SHP77 treated with DMSO at 0.1 percent for 48 hours (cell line): ENCODE results near the gene AP1G2.
"Not testable (repeated sequence)": the region's sequence is repeated elsewhere in the genome, so short reads cannot be mapped to it uniquely, and the experiment has no call there.

Experiments used
- DNase-seq: peaks from one replicate; lab custom pipeline; 2025; lab: John Stamatoyannopoulos, UW

The AP1G2 gene, protein sequence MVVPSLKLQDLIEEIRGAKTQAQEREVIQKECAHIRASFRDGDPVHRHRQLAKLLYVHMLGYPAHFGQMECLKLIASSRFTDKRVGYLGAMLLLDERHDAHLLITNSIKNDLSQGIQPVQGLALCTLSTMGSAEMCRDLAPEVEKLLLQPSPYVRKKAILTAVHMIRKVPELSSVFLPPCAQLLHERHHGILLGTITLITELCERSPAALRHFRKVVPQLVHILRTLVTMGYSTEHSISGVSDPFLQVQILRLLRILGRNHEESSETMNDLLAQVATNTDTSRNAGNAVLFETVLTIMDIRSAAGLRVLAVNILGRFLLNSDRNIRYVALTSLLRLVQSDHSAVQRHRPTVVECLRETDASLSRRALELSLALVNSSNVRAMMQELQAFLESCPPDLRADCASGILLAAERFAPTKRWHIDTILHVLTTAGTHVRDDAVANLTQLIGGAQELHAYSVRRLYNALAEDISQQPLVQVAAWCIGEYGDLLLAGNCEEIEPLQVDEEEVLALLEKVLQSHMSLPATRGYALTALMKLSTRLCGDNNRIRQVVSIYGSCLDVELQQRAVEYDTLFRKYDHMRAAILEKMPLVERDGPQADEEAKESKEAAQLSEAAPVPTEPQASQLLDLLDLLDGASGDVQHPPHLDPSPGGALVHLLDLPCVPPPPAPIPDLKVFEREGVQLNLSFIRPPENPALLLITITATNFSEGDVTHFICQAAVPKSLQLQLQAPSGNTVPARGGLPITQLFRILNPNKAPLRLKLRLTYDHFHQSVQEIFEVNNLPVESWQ

GRCh38 chr14:23567186-23568020, at the start of gene AP1G2:
Gene AP1G2, minus strand, starts transcription at chr14:23567791. Its CDS starts 477 bp downstream, at chr14:23567314.
- DNase-seq: peak; percentile 86

- DNase-seq: no peak
Measured at GRCh38 chr14:23615856-23616255, 48.3 kb upstream of the AP1G2 start.

DNA sequence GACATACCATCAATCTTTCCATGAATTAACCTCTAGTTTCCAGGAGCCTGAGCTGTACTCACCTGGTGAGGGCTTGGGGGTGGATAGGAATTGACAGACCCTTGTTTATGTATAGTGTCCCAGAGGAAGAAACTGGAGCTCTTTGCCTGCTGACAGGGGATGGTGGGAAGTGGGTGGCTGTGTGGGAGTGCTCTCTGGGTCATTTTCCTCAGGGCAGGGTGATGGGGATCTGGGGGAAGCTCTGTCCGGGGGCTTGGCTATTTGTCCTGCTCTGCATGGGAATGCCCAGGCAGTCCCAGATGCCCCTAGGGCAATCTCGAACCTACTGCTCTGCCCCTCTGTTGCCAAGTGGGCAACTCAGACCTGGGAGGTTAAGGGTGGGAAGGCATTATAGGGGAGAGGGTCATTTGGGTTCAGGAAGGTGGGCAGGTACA, 46.8 kb upstream of the AP1G2 start:
- no peak for DNase-seq

GRCh38 chr14:23613242-23614070, 45.9 kb upstream of the AP1G2 start:
- DNase-seq: no peak

DNA sequence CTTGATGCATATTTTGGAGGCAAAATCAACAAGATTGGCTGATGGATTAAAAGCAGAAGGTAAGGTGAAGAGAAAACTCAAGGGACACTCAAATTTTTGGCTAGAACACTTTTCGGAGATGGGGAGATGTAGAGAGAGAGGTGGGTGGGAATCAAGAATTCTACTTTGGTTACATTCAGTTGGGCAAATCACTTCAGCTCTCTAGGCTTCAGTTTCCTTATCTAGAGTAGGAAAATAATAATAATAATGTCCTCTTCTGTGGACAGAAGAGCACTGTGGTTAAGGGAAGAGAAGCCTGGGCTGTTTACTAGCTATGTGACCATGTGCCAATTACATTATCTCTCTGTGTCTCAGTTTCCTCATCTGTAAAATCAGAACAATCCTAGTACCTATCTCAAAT, 45.2 kb upstream of the AP1G2 start:
- DNase-seq: no peak

DNA sequence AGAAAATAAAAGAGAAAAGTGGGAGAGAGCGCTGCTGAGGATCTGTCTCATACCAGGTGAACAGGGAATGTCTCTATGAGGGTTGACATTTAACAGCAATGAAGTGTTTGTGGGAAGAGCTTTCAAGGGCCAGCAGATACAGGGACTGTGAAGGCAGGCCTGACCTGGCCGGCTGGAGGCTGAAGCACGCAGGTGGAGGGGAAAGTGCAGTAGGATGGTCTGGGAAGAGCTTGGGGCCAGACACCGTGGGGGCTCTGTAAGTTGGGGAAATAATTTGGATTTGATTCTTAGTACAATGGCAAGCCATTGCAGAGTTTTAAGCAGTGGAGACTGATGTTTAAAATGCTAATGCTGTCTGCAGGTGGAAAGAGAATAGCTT, 44.8 kb upstream of the AP1G2 start:
- DNase-seq: no peak

DNA sequence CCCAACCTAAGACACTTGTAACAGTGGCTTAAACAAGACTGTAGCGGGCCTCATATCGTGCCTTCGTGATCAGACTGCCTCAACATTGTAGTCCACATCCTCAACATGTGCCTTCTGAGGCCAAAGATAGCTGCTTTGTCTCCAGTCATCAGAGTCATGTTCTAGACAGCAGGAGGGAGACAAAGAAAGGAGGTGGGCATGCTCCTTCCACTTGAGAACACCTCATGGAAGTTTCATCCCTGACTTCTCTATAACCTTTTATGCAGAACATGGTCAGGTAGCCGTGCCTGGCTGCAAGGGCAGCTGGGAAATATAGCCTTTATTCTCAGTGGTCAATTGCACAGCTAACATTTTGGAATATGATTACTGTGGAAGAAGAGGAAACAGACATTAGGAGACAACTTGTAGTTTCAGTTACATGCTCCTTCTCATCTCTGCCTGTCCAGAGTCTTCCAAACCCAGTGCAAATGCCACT, 43.3 kb upstream of the AP1G2 start:
- no peak for DNase-seq

- DNase-seq: no peak
Measured at GRCh38 chr14:23610090-23610814, 42.7 kb upstream of the AP1G2 start.

- DNase-seq: not testable (repeated sequence)
Measured at GRCh38 chr14:23609411-23610089, 42.0 kb upstream of the AP1G2 start.

GRCh38 chr14:23609001-23609400, 41.4 kb upstream of the AP1G2 start:
- DNase-seq: no peak

- DNase-seq: no peak
Measured at GRCh38 chr14:23608454-23608853, 40.9 kb upstream of the AP1G2 start.

- DNase-seq: no peak
Measured at GRCh38 chr14:23605931-23606585, 38.5 kb upstream of the AP1G2 start.

DNA sequence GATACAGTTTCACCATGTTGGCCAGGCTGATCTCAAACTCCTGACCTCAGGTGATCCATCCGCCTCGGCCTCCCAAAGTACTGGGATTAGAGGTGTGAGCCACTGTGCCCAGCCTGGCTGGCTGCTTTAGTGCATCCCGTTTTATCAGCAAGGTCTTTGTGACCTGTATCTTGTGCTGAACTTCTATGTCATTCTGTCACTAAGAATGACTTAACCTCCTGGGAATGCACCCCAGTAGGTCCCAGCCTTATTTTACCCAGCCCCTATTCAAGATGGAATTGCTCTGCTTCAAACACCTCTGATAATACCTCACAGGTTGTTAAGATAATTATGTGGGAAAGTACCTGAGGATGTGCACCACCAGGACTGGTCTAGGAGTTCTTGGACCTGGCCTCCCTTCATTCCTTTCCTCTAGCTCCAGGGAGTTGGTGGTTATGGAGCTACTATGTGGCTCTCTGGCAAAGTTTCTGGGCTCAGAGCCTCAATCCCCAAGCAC, 37.1 kb upstream of the AP1G2 start:
- DNase-seq: no peak

DNA sequence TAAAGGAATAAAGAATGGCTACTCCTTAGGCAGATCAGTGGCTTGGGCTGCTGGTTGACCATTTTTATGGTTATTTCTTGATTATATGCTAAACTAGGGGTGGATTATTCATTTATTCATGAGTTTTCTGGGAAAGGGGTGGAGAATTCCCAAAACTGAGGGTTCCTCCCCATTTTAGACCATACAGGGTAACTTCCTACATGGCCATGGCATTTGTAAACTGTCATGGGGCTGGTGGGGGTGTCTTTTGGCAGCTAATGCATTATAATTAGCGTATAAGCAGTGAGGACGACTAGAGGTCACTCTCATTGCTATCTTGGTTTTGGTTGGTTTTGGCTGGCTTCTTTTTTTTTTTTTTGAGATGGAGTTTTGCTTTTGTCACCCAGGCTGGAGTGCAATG, 36.6 kb upstream of the AP1G2 start:
- DNase-seq: no peak

DNA sequence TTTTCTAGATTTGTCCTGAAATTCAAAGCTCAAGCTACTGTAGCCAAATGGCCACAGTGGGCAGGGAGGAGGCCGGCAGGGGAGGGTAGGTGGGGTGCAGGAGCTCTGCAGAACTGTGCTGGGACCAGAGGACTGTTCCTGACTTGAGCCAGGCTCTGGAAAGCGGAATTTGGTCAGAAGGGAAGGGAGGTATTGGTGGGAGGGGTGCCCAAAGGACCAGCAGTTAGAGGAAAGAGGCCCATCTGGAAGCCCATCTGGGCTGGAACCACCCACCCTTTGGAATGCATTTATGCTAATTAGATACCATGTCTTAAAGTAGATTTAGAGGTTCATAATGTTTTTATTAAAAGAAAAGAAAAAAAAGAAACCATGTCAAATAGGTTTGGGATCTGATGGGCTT, 35.5 kb upstream of the AP1G2 start:
- DNase-seq: no peak

GRCh38 chr14:23602181-23603095, 34.8 kb upstream of the AP1G2 start:
- no peak for DNase-seq

- no peak for DNase-seq
Measured at GRCh38 chr14:23601845-23602180, 34.2 kb upstream of the AP1G2 start.

DNA sequence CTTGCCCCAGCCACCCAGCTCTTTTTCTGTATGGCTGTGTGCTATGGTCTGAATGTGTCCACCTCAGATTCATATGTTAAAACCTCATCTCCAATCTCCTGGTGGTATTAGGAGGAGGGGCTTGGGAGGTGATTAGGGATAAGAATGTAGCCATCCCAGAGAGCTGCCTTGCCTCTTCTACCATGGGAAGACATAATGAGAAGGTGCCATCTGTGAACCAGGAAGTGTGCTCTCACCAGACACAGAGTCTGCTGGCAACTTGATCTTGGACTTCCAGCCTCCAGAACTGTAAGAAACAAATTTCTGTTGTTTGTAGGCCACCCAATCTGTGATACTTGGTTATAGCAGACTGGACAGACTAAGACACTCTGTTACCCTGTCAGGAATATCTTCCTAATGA, 33.8 kb upstream of the AP1G2 start:
- no peak for DNase-seq
